Smooth muscle cell (in vitro differentiated cells): ENCODE measurements around the gene EFCAB5. TPM values are rescaled to one million over a fixed set of nuclear protein-coding genes. Genes with fewer than 3 reads are reported as not detected.

ENCODE experiments used
- DNase-seq: peaks from one replicate; lab custom pipeline; 2025; ENCODE audit not compliant: unreplicated experiment; lab: John Stamatoyannopoulos, UW
- H2AFZ ChIP-seq: fragments of 200-600 bp; sonication (generic); 2 replicates; pipeline ENCODE4 v1.6.0; 2016; ENCODE audit warnings: antibody characterized with exemption, low read depth, mild to moderate bottlenecking
- H3F3A ChIP-seq: fragments of 200-600 bp; sonication (generic); 2 replicates; pipeline ENCODE4 v1.6.0; 2017; ENCODE audit warnings: antibody characterized with exemption, low read depth
- H3K27ac ChIP-seq: fragments of 200-600 bp; sonication (generic); 2 replicates; pipeline ENCODE4 v1.5.1; 2016; ENCODE audit warnings: low read depth, mild to moderate bottlenecking
- H3K27me3 ChIP-seq: fragments of 200-600 bp; sonication (generic); 2 replicates; pipeline ENCODE4 v1.6.1; 2016; ENCODE audit warnings: low read depth, mild to moderate bottlenecking
- H3K36me3 ChIP-seq: fragments of 200-600 bp; sonication (generic); 2 replicates; pipeline ENCODE4 v1.5.1; 2016; ENCODE audit warnings: low read depth
- H3K4me1 ChIP-seq: fragments of 200-600 bp; sonication (generic); 2 replicates; pipeline ENCODE4 v1.5.1; 2016; ENCODE audit warnings: low read depth
- H3K4me2 ChIP-seq: fragments of 200-600 bp; sonication (generic); 2 replicates; pipeline ENCODE4 v1.6.0; 2016; ENCODE audit warnings: mild to moderate bottlenecking
- H3K4me3 ChIP-seq: fragments of 200-600 bp; sonication (generic); 2 replicates; pipeline ENCODE4 v1.5.1; 2016; ENCODE audit warnings: mild to moderate bottlenecking
- H3K79me2 ChIP-seq: fragments of 200-600 bp; sonication (generic); 2 replicates; pipeline ENCODE4 v1.6.0; 2016; ENCODE audit warnings: low read depth, mild to moderate bottlenecking
- H3K9ac ChIP-seq: fragments of 200-600 bp; sonication (generic); 2 replicates; pipeline ENCODE4 v1.6.0; 2016; ENCODE audit warnings: low read depth
- H3K9me3 ChIP-seq: fragments of 200-600 bp; sonication (generic); replicated peaks from 2 replicates; pipeline ENCODE4 v1.5.1; 2016; ENCODE audit warnings: low read depth
- H4K20me1 ChIP-seq: fragments of 200-600 bp; sonication (generic); 2 replicates; pipeline ENCODE4 v1.6.0; 2016; ENCODE audit warnings: low read depth
- WGBS: methylation state at CpG from one replicate; pipeline ENCODE4 v1.1.7; 2016; ENCODE audit warnings: low lambda C conversion rate; 5-methylcytosine and 5-hydroxymethylcytosine counted together
- polyA plus RNA-seq: library from polyadenylated mRNA; unstranded; fragments of >200 nt; fragmentation: Nextera tagmentation; extraction: Ambion mirVana; gene quantifications from 2 replicates; pipeline ENCODE4 v1.2.1, GENCODE V29; 2016
- total RNA-seq: library from RNA; depleted of rRNA; stranded (reverse); fragments of >200 nt; gene quantifications from 2 replicates; pipeline ENCODE4 v1.2.3, GENCODE V29; 2014
- TF ChIP-seq, protein P1 (sequence below): fragments of 200-600 bp; sonication (generic); IDR thresholded peaks from 2 replicates; pipeline ENCODE4 v1.5.1; 2017; ENCODE audit warnings: borderline replicate concordance, mild to moderate bottlenecking, antibody characterized with exemption; ENCODE audit not compliant: insufficient read depth, poor library complexity, severe bottlenecking

EFCAB5 gene
- total and polyA plus RNA-seq, 2 experiments from 2014 or later: 0.31 TPM; not detected in 1

DNA sequence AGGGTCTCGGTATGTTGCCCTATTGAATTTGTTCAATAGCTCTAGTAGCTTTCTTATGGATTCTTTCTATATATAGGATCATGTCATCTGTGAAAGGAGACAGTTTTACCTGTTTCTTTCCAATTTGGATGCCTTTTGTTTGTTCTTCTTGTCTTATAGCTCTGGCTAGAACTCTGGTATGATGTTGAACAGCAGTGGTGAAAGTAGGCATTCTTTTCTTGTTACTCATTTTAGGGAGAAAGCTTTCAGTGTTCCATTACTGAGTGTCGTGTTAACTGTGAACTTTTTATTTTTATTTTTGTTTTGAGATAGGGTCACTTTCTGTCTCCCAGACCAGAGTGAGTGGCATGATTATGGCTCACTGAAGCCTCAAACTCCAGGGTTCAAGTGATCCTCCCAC, 21.2 kb downstream of the EFCAB5 start:
- Histone ChIP-seq H3K4me1 (no peaks in the 10 kb centered on the region), H3K36me3 (no peaks in the 10 kb centered on the region), H3F3A (no peaks in the 10 kb centered on the region), H3K27me3 (peaks cover 4% of the 10 kb centered on the region), H2AFZ (no peak overlapping the region), H3K9me3 (peaks cover 4% of the 10 kb centered on the region), H3K9ac (no peak overlapping the region), H4K20me1 (no peaks in the 10 kb centered on the region), H3K4me2 (no peak overlapping the region), H3K79me2 (no peaks in the 10 kb centered on the region), H3K4me3 (no peak overlapping the region), H3K27ac (no peak overlapping the region)
- no peak for DNase-seq
- WGBS: 82% methylated on average over 2 of the region's 2 CpGs
- TF ChIP-seq, protein P1, sequence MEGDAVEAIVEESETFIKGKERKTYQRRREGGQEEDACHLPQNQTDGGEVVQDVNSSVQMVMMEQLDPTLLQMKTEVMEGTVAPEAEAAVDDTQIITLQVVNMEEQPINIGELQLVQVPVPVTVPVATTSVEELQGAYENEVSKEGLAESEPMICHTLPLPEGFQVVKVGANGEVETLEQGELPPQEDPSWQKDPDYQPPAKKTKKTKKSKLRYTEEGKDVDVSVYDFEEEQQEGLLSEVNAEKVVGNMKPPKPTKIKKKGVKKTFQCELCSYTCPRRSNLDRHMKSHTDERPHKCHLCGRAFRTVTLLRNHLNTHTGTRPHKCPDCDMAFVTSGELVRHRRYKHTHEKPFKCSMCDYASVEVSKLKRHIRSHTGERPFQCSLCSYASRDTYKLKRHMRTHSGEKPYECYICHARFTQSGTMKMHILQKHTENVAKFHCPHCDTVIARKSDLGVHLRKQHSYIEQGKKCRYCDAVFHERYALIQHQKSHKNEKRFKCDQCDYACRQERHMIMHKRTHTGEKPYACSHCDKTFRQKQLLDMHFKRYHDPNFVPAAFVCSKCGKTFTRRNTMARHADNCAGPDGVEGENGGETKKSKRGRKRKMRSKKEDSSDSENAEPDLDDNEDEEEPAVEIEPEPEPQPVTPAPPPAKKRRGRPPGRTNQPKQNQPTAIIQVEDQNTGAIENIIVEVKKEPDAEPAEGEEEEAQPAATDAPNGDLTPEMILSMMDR: no peak

DNA sequence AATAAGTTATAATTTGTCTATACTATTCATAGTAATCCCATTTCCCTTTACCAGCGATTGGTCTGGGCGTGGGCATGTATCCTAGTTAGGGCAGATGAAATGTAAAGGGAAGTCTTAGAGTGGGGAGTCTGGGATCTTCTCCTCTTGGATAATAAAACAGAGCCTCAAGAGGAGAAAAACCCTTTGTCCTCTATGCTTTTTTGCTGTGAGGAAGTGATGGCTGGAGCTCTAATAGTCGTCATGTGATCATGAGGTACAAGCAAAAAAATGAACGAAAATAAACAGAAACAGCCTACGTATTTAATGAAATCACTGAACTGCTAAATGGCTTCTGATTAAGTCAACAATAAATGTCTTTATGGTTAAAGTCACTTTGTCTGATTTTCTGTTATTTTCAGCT, 26.8 kb downstream of the EFCAB5 start:
- Histone ChIP-seq H3K4me2 (no peak overlapping the region), H3K4me1 (no peaks in the 10 kb centered on the region), H3K79me2 (no peaks in the 10 kb centered on the region), H3K36me3 (no peaks in the 10 kb centered on the region), H4K20me1 (no peaks in the 10 kb centered on the region), H3F3A (no peaks in the 10 kb centered on the region), H3K9ac (no peak overlapping the region), H2AFZ (no peak overlapping the region), H3K27me3 (peaks cover 7% of the 10 kb centered on the region), H3K9me3 (no peaks in the 10 kb centered on the region), H3K27ac (no peak overlapping the region), H3K4me3 (no peak overlapping the region)
- WGBS: 86% methylated on average over 5 of the region's 5 CpGs
- TF ChIP-seq, protein P1: no peak
- DNase-seq: no peak

DNA sequence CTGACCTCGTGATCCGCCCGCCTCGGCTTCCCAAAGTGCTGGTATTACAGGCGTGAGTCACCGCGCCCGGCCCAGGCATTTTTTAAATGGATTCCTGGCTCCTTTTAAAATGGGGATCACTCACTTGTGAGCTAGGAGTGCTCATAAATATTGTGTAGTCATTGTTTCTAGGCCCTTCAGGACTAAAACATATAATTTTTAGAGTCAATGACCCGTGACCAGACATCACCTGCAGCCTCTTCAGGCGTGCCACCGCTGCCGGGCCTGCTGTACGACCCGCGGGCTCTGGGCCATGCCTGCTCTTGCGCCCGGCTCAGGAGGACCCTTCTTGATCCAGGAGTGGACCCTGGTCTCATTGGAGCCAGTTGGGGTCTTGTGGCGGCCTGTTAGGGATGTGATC, 30.8 kb downstream of the EFCAB5 start:
- no peak overlapping the region for H3K4me3 ChIP-seq
- TF ChIP-seq, protein P1: no peak
- no peak overlapping the region for H3K27ac ChIP-seq
- peaks cover 5% of the 10 kb centered on the region for H3K27me3 ChIP-seq
- no peak for DNase-seq
- no peak overlapping the region for H3K4me2 ChIP-seq
- no peaks in the 10 kb centered on the region for H3K36me3 ChIP-seq
- H3K9me3 ChIP-seq: no peaks in the 10 kb centered on the region
- 94% methylated on average over 18 of the region's 18 CpGs for WGBS
- no peaks in the 10 kb centered on the region for H3K79me2 ChIP-seq
- H4K20me1 ChIP-seq: no peaks in the 10 kb centered on the region
- H3K9ac ChIP-seq: no peak overlapping the region
- H3F3A ChIP-seq: no peaks in the 10 kb centered on the region
- H3K4me1 ChIP-seq: no peaks in the 10 kb centered on the region
- no peak overlapping the region for H2AFZ ChIP-seq

DNA sequence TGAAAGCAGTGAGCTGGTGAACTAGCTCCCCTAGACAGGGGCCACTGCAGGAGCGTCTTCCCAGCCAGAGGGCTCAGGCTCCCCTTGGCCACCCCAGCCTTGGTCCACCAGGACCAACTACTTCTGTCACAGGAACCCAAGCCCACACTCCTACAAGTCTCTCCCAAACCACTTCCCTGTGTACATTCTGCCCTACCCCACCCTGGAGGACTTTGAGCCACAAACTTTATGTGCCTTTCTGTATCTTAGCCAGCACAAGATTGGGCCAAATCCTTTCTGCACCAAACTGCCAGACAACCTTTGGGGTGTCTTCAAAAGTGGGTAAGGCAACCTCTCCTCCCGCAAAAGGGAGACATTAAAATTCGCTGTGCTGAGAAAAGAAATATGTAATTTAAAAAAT, 31.6 kb downstream of the EFCAB5 start:
- H3K4me1 ChIP-seq: no peaks in the 10 kb centered on the region
- H3K4me2 ChIP-seq: no peak overlapping the region
- TF ChIP-seq, protein P1: no peak
- peaks cover 4% of the 10 kb centered on the region for H3K27me3 ChIP-seq
- 91% methylated on average over 3 of the region's 3 CpGs for whole genome bisulfite sequencing
- H3K9me3 ChIP-seq: no peaks in the 10 kb centered on the region
- no peak for DNase-seq
- no peak overlapping the region for H2AFZ ChIP-seq
- no peaks in the 10 kb centered on the region for H3K36me3 ChIP-seq
- H3K9ac ChIP-seq: no peak overlapping the region
- no peaks in the 10 kb centered on the region for H3F3A ChIP-seq
- H3K4me3 ChIP-seq: no peak overlapping the region
- no peaks in the 10 kb centered on the region for H3K79me2 ChIP-seq
- no peaks in the 10 kb centered on the region for H4K20me1 ChIP-seq
- no peak overlapping the region for H3K27ac ChIP-seq
